GM12878 (cell line): Measurements from ENCODE around the gene NXNL1.

Source experiments
- CEBPB ChIP-seq, 2 experiments: fragments of 150-350 bp in 1 of 2; IDR thresholded peaks; 2 replicates each; pipeline ENCODE4 v1.6.1; 2012 to 2014; ENCODE audit warnings: low read depth in 2 of 2, low read length in 2 of 2, borderline replicate concordance in 1 of 2, inconsistent platforms in 1 of 2
- CTCF ChIP-seq, 3 experiments: IDR thresholded peaks in 2 of 3; conservative IDR thresholded peaks in 1 of 3; 2 replicates each; pipeline ENCODE4 v1.5.1; 2011; ENCODE audit warnings: low read depth in 3 of 3, low read length in 3 of 3, mild to moderate bottlenecking in 3 of 3, control low read depth in 2 of 3, moderate library complexity in 2 of 3, inconsistent platforms in 1 of 3, mixed read lengths in 1 of 3; ENCODE audit not compliant: control insufficient read depth in 2 of 3, insufficient read depth in 1 of 3; ENCODE audit errors: extremely low read depth in 1 of 3
- JUND ChIP-seq: IDR thresholded peaks from 2 replicates; pipeline ENCODE4 v1.6.1; 2012; ENCODE audit warnings: low read depth, mild to moderate bottlenecking, low read length, improper control_type of control experiment, moderate library complexity
- RFX5 ChIP-seq: IDR thresholded peaks from 2 replicates; pipeline ENCODE4 v1.6.1; 2011; ENCODE audit warnings: low read depth, low read length, improper control_type of control experiment
- SMC3 ChIP-seq: IDR thresholded peaks from 2 replicates; pipeline ENCODE4 v1.6.1; 2011; ENCODE audit warnings: low read length, improper control_type of control experiment, borderline replicate concordance
- ZNF24 ChIP-seq: fragments of 450-650 bp; IDR thresholded peaks from 2 replicates; pipeline ENCODE4 v1.6.1; 2017; ENCODE audit warnings: antibody characterized with exemption, mild to moderate bottlenecking
- TF ChIP-seq, protein P1 (sequence below): IDR thresholded peaks from 2 replicates; pipeline ENCODE4 v1.6.1; 2012; ENCODE audit warnings: mild to moderate bottlenecking, low read depth, low read length
- TF ChIP-seq, protein P2 (sequence below): fragments of 450-650 bp; IDR thresholded peaks from 2 replicates; pipeline ENCODE4 v1.6.1; 2017; ENCODE audit warnings: mild to moderate bottlenecking, moderate library complexity

DNA sequence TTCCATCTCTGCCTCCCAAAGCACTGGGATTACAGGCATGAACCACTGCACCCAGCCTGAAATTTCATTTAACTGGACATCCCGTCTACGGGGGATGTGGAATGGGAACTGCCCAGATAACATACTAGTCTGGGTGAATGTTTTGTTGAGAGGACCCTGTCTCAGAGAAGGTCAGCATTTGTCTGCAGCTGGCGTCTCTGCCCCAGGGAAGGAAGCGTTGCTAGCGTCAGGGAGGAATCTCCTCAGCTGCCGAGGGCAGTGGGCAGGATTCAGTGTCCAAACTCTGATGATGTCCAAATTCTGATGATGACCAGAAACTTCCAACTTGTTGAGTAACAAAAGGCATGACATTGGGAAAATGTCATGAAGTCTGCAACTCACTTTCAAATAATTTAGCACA lies 3.1 kb downstream of the NXNL1 start:
- TF ChIP-seq SMC3 = no peak
- TF ChIP-seq, protein P1, sequence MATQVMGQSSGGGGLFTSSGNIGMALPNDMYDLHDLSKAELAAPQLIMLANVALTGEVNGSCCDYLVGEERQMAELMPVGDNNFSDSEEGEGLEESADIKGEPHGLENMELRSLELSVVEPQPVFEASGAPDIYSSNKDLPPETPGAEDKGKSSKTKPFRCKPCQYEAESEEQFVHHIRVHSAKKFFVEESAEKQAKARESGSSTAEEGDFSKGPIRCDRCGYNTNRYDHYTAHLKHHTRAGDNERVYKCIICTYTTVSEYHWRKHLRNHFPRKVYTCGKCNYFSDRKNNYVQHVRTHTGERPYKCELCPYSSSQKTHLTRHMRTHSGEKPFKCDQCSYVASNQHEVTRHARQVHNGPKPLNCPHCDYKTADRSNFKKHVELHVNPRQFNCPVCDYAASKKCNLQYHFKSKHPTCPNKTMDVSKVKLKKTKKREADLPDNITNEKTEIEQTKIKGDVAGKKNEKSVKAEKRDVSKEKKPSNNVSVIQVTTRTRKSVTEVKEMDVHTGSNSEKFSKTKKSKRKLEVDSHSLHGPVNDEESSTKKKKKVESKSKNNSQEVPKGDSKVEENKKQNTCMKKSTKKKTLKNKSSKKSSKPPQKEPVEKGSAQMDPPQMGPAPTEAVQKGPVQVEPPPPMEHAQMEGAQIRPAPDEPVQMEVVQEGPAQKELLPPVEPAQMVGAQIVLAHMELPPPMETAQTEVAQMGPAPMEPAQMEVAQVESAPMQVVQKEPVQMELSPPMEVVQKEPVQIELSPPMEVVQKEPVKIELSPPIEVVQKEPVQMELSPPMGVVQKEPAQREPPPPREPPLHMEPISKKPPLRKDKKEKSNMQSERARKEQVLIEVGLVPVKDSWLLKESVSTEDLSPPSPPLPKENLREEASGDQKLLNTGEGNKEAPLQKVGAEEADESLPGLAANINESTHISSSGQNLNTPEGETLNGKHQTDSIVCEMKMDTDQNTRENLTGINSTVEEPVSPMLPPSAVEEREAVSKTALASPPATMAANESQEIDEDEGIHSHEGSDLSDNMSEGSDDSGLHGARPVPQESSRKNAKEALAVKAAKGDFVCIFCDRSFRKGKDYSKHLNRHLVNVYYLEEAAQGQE = no peak
- TF ChIP-seq RFX5 = no peak
- TF ChIP-seq CTCF (IDR thresholded peaks at IDR 0.05 in 2 of 3, conservative IDR thresholded peaks at IDR 0.05 in 1 of 3; ENCODE audit: control insufficient read depth in 2 of 3, extremely low read depth in 1 of 3, insufficient read depth in 1 of 3, low read depth in 3 of 3, low read length in 3 of 3) = no peak
- no peak for TF ChIP-seq ZNF24
- TF ChIP-seq JUND = no peak
- TF ChIP-seq, protein P2, sequence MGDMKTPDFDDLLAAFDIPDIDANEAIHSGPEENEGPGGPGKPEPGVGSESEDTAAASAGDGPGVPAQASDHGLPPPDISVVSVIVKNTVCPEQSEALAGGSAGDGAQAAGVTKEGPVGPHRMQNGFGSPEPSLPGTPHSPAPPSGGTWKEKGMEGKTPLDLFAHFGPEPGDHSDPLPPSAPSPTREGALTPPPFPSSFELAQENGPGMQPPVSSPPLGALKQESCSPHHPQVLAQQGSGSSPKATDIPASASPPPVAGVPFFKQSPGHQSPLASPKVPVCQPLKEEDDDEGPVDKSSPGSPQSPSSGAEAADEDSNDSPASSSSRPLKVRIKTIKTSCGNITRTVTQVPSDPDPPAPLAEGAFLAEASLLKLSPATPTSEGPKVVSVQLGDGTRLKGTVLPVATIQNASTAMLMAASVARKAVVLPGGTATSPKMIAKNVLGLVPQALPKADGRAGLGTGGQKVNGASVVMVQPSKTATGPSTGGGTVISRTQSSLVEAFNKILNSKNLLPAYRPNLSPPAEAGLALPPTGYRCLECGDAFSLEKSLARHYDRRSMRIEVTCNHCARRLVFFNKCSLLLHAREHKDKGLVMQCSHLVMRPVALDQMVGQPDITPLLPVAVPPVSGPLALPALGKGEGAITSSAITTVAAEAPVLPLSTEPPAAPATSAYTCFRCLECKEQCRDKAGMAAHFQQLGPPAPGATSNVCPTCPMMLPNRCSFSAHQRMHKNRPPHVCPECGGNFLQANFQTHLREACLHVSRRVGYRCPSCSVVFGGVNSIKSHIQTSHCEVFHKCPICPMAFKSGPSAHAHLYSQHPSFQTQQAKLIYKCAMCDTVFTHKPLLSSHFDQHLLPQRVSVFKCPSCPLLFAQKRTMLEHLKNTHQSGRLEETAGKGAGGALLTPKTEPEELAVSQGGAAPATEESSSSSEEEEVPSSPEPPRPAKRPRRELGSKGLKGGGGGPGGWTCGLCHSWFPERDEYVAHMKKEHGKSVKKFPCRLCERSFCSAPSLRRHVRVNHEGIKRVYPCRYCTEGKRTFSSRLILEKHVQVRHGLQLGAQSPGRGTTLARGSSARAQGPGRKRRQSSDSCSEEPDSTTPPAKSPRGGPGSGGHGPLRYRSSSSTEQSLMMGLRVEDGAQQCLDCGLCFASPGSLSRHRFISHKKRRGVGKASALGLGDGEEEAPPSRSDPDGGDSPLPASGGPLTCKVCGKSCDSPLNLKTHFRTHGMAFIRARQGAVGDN = no peak
- TF ChIP-seq CEBPB (IDR thresholded peaks at IDR 0.05; ENCODE audit: borderline replicate concordance in 1 of 2, low read depth in 2 of 2, low read length in 2 of 2) = no peak
